ENCODE measurements around the gene PKNOX2.

Gene PKNOX2

DNA sequence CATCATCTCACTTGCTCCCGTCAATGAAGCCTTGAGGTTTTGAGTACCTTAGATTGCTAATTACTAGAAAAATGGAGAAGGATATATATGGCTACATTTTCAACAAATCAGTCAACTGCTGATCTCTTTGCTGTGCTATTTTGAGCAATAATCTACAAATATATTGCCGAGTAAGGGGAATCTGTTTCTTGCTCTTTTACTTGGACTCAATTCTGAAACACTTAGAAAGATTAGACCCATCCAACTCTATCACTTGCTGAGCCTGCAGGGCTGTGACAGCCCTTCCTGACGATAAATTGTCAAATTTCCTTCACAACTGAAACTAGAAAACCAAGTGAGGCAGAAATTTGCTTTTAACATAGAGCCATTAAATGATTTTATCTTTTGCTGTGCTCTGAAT, 314.6 kb downstream of the PKNOX2 start:
- Histone ChIP-seq H3K27ac (ENCODE audit: low read depth, low read length) (no peak overlapping the region), H3K36me3 (ENCODE audit: insufficient read depth, low read length) (no peaks in the 10 kb centered on the region), H3K27me3 (ENCODE audit: insufficient read depth, low read length) (no peaks in the 10 kb centered on the region), H2AFZ (ENCODE audit: low read length, unreplicated experiment) (no peak overlapping the region), H3K79me2 (ENCODE audit: control insufficient read depth, insufficient read depth, low read length, unreplicated experiment) (no peaks in the 10 kb centered on the region), H3K4me3 (ENCODE audit: low read depth, low read length) (no peak overlapping the region), H3K4me1 (ENCODE audit: control insufficient read depth, insufficient read depth, low read length, unreplicated experiment) (no peaks in the 10 kb centered on the region)

DNA sequence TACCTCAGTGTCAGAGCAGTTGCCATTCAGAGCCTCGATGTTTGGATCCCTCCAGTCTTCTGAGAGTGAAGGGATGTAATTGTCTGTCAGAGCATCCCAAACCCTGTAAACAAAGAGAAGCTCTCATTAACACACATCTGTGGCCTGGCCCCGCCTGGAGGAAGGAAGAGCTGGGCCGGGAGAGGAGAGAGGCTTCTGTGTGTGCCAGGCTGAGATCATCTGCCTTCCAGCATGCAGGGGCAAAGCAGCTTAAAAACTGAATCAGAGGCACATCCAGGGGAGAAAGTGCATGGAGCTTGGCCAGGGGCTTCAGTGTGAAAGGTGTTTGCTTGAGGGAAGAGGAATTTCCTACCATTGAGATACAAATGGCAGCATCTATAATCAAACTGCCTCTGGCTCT, 317.0 kb downstream of the PKNOX2 start:
- H3K27me3 ChIP-seq (ENCODE audit: insufficient read depth, low read length) = no peaks in the 10 kb centered on the region
- no peak overlapping the region for H2AFZ ChIP-seq (ENCODE audit: low read length, unreplicated experiment)

More for the DNA sequence above, 317.0 kb downstream of the PKNOX2 start:
- no peaks in the 10 kb centered on the region for H3K4me1 ChIP-seq (ENCODE audit: control insufficient read depth, insufficient read depth, low read length, unreplicated experiment)
- H3K27ac ChIP-seq (ENCODE audit: low read depth, low read length) = no peak overlapping the region
- H3K4me3 ChIP-seq (ENCODE audit: low read depth, low read length) = no peak overlapping the region
- H3K79me2 ChIP-seq (ENCODE audit: control insufficient read depth, insufficient read depth, low read length, unreplicated experiment) = no peaks in the 10 kb centered on the region
- no peaks in the 10 kb centered on the region for H3K36me3 ChIP-seq (ENCODE audit: insufficient read depth, low read length)

Measured in ACC112 (cell line).